Ramos (cell line): Measurements from ENCODE around the gene CACNA1C.
"Not testable (repeated sequence)": the region's sequence is repeated elsewhere in the genome, so short reads cannot be mapped to it uniquely, and the experiment has no call there.

Experiments used
- in situ Hi-C: fragments of 300-500 bp; cut with MboI; formaldehyde crosslinking; loops from one replicate; pipeline ENCODE4 v1.14.3; 2022; ENCODE audit warnings: low sequenced_read_pairs; ENCODE audit not compliant: unreplicated experiment

Gene CACNA1C

DNA sequence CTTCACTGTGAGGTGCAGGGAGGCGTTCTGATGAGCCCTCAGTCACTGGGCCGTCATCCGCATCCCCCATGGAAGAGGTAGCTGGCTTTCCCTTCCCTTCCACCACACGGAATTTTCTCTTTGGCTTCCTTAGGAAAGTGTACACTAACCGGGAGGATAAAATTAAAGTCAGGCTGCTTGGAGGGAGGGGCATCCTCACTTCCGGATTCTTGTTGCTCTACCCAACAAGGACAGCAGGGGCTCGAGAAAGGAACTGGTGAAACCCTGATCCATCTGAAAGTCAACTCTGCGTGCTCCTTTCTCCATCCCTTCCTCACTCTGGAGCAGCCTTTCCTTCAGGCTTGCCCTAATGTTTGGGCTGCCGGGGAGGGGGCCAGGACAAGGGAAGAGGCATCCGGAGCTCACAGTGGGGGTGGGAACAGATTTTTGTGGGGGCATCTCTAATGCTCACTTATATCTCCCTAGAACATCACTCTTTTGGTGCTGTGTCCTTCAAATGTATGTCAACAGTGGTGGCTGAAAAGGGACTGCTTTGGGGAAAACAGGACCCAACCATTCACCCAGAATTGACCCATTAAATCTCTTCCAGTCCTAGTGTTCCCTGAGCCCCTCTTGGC lies 640.6 kb downstream of the CACNA1C start:
- in situ Hi-C loops, result no loop called here

DNA sequence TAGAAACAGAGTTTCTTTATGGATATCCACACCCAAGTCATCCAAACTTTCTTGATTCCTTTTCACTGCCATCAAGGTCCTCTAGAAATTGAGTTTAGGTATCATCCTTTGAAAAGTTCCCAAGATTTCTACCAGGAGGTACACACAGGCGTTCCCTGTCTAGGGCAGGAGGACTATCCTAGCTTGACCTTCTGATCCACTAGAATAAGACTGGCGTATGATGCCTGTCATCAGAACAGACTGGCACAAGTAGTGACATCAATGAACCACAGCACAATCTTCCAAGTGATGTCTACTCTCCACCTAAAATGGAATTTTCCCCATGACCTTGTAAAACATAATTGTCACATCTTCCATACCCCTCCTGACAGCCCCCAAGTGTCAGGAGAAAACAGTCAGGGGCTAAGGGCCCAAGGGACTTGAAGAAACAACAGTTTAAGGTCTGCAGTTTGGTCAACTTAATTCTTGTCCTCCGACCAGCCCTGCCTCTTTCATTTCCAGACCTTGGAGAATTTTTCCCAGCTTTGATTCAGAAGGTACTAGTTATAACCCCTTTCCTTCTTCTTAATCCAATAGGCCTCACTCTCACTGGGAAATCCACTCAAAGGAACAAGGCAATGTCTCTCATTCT lies 641.3 kb downstream of the CACNA1C start:
- in situ Hi-C loops, result no loop called here

DNA sequence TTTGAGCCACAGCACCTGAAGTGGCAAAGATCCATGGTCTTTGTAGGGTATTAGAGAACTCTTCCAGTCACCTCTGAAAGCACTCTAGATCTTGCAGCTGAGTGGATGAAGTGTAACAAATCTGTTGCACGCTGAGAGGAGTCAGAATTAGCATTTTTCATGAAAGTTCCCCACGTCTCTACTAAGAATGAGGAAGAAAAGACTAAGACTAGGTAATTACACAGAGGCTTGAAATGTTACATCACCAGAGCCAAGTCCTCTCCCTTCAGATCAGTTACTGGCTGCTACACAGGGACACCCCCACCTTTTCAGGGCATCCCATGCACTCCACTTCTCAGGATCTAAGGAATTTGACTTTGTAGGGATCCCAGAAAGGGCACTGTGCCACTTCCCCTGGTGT lies 643.3 kb downstream of the CACNA1C start:
- in situ Hi-C loops, result no loop called here

GRCh38 chr12:2697057-2697800 lies 644.4 kb downstream of the CACNA1C start:
- in situ Hi-C loops, result no loop called here

- in situ Hi-C loops, result no loop called here
Measured at GRCh38 chr12:2698566-2698965, 645.8 kb downstream of the CACNA1C start.

GRCh38 chr12:2710701-2711100 lies 657.9 kb downstream of the CACNA1C start:
- in situ Hi-C loops, result no loop called here

DNA sequence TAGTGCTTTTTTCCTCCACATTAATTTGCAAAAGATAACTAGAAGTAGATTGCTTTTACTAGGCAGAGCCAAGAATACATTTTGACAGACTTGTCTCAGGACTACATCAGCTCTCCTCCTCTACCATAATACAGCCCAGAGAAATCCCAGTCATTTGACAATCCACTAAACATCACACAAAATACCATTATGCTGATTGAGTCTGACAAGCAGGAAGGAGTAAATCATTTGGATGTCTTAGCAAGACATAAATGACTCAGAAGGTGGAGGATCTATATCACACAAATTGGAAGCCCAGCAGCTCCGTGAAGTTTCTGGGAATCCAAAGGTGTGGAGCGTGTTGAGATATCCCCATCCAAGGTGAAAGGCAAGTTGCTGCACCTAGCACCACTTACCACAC lies 666.6 kb downstream of the CACNA1C start:
- in situ Hi-C loops, result no loop called here

- in situ Hi-C loops, result no loop called here
Measured at GRCh38 chr12:2722806-2723205, 670.0 kb downstream of the CACNA1C start.

DNA sequence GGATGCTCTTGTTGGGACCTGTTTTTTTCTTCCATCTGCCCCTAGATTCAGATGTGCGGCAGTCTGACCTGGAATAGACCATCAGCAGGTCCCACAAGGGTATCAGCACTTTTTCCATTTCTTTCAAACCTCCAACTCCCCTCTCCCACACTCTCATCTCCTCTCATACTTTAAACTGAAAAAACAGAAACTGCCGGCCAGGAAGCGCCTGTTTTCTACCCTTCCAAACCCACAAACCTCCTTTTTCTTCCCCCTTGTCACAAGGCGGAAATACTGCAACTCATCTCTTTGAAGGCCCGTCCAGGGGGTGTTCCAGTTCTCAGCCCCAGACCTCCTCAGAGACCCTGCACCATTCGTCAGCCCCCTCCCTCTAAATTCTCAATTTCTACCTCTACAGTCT lies 679.5 kb downstream of the CACNA1C start:
- in situ Hi-C loops, result no loop called here

- in situ Hi-C loops, result no loop called here
Measured at GRCh38 chr12:2733493-2734355, 680.9 kb downstream of the CACNA1C start.

DNA sequence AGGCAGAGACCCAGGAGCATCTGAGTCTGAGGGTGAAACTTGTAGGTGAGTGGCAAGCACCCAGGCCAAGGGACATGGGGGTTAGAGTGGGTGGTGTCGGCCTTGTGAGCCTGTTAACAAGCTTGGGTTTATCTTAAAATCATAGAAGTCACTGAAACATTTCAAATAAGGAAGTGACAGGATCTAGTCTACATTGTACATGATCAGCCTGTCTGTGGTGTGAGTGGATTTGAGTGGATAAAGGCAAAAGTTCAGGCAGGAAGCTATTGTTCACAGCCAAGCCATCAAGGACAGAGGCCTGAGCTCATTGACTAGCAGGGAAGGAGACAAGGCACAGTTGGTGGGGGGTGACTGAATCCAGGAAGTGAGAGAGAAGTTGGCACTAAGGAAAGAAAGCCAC lies 682.6 kb downstream of the CACNA1C start:
- in situ Hi-C loops, result no loop called here

- in situ Hi-C loops, result no loop called here
Measured at GRCh38 chr12:2737656-2738241, 685.0 kb downstream of the CACNA1C start.

- in situ Hi-C loops, result no loop called here
Measured at GRCh38 chr12:2739069-2739468, 686.3 kb downstream of the CACNA1C start.

DNA sequence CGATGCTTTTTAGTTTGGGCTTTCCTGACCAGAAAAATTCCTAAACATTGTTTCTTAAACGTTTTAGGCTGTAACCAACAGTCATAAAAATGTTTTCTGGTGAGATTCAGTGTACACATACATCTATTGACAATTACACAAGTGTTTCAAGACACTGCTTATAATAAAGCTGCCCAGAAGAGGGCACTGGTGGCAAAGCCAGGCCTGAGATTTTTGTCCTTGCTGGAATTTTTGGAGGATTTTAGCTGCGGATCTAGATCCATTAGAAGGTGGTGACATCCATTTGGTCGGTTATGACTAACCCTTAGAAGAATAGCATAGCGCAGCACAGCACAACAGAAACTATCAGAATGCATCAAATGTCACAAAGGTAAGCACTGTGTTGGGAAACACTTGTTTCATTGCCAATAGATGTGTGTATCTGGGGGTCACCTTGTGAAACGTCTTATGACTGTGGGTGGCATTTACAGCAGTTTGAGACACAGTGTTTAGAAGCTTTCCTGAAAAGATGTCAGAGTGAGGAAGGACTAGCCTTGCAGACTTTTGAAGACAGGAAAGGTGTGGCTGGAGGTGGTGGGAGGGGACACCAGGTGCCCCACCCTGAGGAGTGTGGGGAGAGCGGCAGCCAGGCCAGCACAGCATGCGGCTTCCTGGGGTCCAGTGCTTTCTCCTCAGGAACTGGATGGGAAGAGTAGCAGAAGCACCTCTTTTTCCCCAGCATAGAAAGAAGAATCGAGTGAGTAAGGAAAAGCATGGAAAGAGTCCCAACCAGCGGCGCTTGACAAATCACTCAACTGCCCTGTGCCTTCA lies 687.2 kb downstream of the CACNA1C start:
- in situ Hi-C loops, result no loop called here

GRCh38 chr12:2742037-2742436 lies 689.2 kb downstream of the CACNA1C start:
- in situ Hi-C loops, result not testable (repeated sequence)

GRCh38 chr12:2743478-2743877 lies 690.7 kb downstream of the CACNA1C start:
- in situ Hi-C loops, result no loop called here

GRCh38 chr12:2745655-2746054 lies 692.9 kb downstream of the CACNA1C start:
- in situ Hi-C loops, result no loop called here
